Activated CD8-positive, alpha-beta T cell treated with anti-CD3 and anti-CD28 coated beads for 36 hours (primary cell): ENCODE data around the gene STYXL1. TPM values are rescaled to one million over a fixed set of nuclear protein-coding genes. Genes with fewer than 3 reads are reported as not detected.

ENCODE experiments used
- ATAC-seq: fragments of 200-7000 bp; cut with Tn5 transposase; one replicate; pipeline ENCODE4 v1.10.0; 2021; ENCODE audit warnings: mild to moderate bottlenecking, moderate library complexity
- CTCF ChIA-PET: fragments of 350-600 bp; sonication (Branson Sonifier 250); formaldehyde crosslinking; loops from one replicate; lab custom pipeline; 2021; ENCODE audit warnings: antibody characterized with exemption; lab: Charles Lee
- POLR2A ChIA-PET: fragments of 350-600 bp; sonication (Branson Sonifier 250); formaldehyde crosslinking; loops from one replicate; lab custom pipeline; 2021; ENCODE audit warnings: antibody characterized with exemption; lab: Charles Lee
- DNase-seq: peaks from one replicate; pipeline ENCODE4 v3.0.0-alpha.2; 2020
- H3K27ac Mint-ChIP-seq: one replicate; pipeline ENCODE4 v1.8.0; 2021; ENCODE audit warnings: mild to moderate bottlenecking, mixed read lengths
- H3K27me3 Mint-ChIP-seq: one replicate; pipeline ENCODE4 v1.8.0; 2021; ENCODE audit warnings: mixed read lengths
- H3K36me3 Mint-ChIP-seq: one replicate; pipeline ENCODE4 v1.8.0; 2021; ENCODE audit warnings: low read depth, mixed read lengths
- H3K4me1 Mint-ChIP-seq: one replicate; pipeline ENCODE4 v1.8.0; 2021; ENCODE audit warnings: low read depth, mixed read lengths
- H3K4me3 Mint-ChIP-seq: one replicate; pipeline ENCODE4 v1.8.0; 2021; ENCODE audit warnings: mild to moderate bottlenecking, moderate library complexity, mixed read lengths
- H3K9me3 Mint-ChIP-seq: one replicate; pipeline ENCODE4 v1.8.0; 2021; ENCODE audit warnings: mixed read lengths
- CTCF ChIP-seq: fragments of 200-600 bp; IDR thresholded peaks from one replicate; pipeline ENCODE4 v1.8.0; 2022; ENCODE audit warnings: antibody characterized with exemption, mild to moderate bottlenecking
- intact Hi-C: fragments of 100-400 bp; cut with micrococcal nuclease; formaldehyde crosslinking; loops from one replicate; pipeline ENCODE4 v1.10.0; 2022
- total RNA-seq, 2 experiments: library from RNA; stranded (reverse); gene quantifications; one replicate each; pipeline ENCODE4 v1.2.3, GENCODE V29; 2021

The STYXL1 gene
- total RNA-seq, 2 experiments from 2014 or later = 25.9 to 26.9 TPM

GRCh38 chr7:75965617-75966016, 82.2 kb downstream of the STYXL1 start:
- ChIA-PET POLR2A (no interaction called here), CTCF (no interaction called here)
- Mint-ChIP-seq H3K9me3 (no peaks in the 10 kb centered on the region), H3K4me1 (no peaks in the 10 kb centered on the region), H3K27me3 (no peaks in the 10 kb centered on the region), H3K27ac (no peak overlapping the region), H3K36me3 (no peaks in the 10 kb centered on the region), H3K4me3 (no peak overlapping the region)
- intact Hi-C loops = no loop called here
- DNase-seq (no peak), ATAC-seq (no peak)
- TF ChIP-seq CTCF = no peak

DNA sequence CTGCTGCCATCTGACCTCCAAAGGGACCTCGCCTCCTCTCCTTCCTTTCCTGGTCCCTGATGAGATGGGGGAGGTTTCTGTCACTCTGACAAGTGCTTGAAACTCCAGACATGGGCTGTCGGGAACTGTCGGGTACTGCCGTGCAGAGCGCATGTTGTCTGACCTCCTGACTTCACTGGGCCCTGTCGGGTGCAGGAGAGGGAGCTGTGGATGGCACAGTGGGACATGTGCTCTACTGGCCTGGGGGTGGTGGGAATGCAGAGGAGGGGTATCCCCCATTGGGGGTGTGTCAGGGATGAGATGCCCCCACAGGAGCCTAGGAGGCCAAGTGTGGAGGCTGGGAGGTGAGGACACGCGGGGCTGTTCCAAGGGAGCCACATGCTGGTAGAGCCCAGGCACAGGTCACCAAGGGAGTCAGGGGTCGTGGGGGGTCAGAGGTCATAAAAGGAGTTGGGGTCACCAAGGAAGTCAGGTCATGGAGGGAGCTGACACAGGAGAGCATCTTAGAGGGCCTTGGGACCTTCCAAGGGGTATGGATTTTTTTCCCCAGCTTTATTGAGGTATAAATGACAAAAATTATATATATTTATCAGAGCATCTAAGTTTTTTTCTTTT, 84.3 kb downstream of the STYXL1 start:
- Mint-ChIP-seq H3K27ac (no peak overlapping the region), H3K4me3 (no peak overlapping the region), H3K27me3 (no peaks in the 10 kb centered on the region), H3K4me1 (no peaks in the 10 kb centered on the region), H3K36me3 (no peaks in the 10 kb centered on the region), H3K9me3 (no peaks in the 10 kb centered on the region)
- CTCF ChIA-PET = interaction anchor here (1.5 kb wide), 1 partner anchor 57 kb away, joined by 5 read pairs; no protein-coding TSS in a partner anchor
- POLR2A ChIA-PET = no interaction called here
- intact Hi-C loops = no loop called here
- ATAC-seq = no peak
- DNase-seq = no peak
- TF ChIP-seq CTCF = no peak

- Mint-ChIP-seq H3K27ac (no peak overlapping the region), H3K4me3 (no peak overlapping the region), H3K36me3 (peaks cover 1% of the 10 kb centered on the region), H3K4me1 (no peaks in the 10 kb centered on the region), H3K27me3 (no peaks in the 10 kb centered on the region), H3K9me3 (no peaks in the 10 kb centered on the region)
- no peak for DNase-seq
- intact Hi-C loops = no loop called here
- TF ChIP-seq CTCF = no peak
- ChIA-PET CTCF (no interaction called here), POLR2A (no interaction called here)
- ATAC-seq = no peak
Measured at GRCh38 chr7:75962607-75963380, 85.0 kb downstream of the STYXL1 start.

- no peak for DNase-seq
- intact Hi-C loops = no loop called here
- no peaks in the 10 kb centered on the region for H3K4me1 Mint-ChIP-seq
- TF ChIP-seq CTCF = no peak
- peaks cover 5% of the 10 kb centered on the region for H3K36me3 Mint-ChIP-seq
- no peak overlapping the region for H3K4me3 Mint-ChIP-seq
- ChIA-PET CTCF (no interaction called here), POLR2A (no interaction called here)
- no peaks in the 10 kb centered on the region for H3K9me3 Mint-ChIP-seq
- H3K27ac Mint-ChIP-seq = no peak overlapping the region
- H3K27me3 Mint-ChIP-seq = no peaks in the 10 kb centered on the region
- no peak for ATAC-seq
Measured at GRCh38 chr7:75961218-75961617, 86.6 kb downstream of the STYXL1 start.

DNA sequence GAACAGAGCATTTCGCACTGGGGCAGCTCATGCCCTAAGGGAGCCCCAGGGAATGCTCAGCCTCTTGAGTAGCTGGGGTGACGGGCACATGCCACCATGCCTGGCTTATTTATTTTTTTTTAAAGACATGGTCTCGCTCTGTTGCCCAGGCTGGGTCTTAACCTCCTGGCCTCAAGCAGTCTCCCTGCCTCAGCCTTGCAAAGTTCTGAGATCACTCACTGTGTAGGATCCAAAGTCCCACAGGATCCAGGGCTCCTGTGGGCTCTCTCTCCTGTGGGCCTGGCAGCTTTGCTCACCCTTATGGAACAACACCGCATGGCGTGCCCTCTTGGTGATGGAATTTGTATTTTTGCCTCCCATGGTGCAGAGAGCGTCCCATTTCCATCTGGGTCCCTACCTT, 87.4 kb downstream of the STYXL1 start:
- Mint-ChIP-seq H3K27ac (no peak overlapping the region), H3K4me1 (no peaks in the 10 kb centered on the region), H3K9me3 (no peaks in the 10 kb centered on the region), H3K36me3 (peaks cover 9% of the 10 kb centered on the region), H3K4me3 (no peak overlapping the region), H3K27me3 (no peaks in the 10 kb centered on the region)
- intact Hi-C loops = no loop called here
- ChIA-PET CTCF (no interaction called here), POLR2A (no interaction called here)
- no peak for TF ChIP-seq CTCF
- DNase-seq (no peak), ATAC-seq (no peak)
